ENCODE measurements around the gene SLIT3.

DNA sequence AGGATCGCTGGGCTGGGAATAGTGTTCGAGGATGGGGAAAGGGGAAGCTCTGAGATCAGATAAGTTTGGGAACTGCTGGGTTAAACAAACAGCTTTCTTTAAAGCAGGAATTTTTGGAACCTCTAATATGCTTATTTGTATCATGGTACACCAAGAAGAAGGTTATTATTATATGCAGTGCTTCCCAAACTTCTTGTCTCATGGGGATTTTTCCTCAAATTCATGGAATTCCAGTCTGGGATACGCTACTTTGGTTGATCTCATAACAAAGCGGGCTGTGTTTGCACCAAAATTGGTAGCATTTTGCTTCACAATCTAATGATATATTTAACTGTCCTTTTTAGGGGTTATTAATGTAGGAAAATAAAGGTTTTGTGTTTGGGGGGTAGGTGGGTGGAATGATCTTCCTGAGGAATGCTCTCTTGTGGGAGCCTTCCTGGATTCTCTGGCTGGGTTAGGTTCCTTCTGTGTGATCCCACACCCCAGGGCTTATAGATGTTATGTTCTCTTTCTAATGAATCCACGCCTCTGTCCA lies 605.6 kb downstream of the SLIT3 start:
- TF ChIP-seq POLR2A (IDR thresholded peaks at IDR 0.05): no peak
- no peak for TF ChIP-seq CTCF (IDR thresholded peaks at IDR 0.05)

Data from stomach (tissue), 4 donors.